SKM-1 treated with dmso at 0.1 percent for 144 hours (cell line): ENCODE measurements around the gene CELA1.

Source experiments
- DNase-seq: peaks from one replicate; lab custom pipeline; 2025; ENCODE audit not compliant: unreplicated experiment; lab: John Stamatoyannopoulos, UW

CELA1 gene

GRCh38 chr12:51374856-51375255 is 28.4 kb upstream of the CELA1 start:
- no peak for DNase-seq

DNA sequence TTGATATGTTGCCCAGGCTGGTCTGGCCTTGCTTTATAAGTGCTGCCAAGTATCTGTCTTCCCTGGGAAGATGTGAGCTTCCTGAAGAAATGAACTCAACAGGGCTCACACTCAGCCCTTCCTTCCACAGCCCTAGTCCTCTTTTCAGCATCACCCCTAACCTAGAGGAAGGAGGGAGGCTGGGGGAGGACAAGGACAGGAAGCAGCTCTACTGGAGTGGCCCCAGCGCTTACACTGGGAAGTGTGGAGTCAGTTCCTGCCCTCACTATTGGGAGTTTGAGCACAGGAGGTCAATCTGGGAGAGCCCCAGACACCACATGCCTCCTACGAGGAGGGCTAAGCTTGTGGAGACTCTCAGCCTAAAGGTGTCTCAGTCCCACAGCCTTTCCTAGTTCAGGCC is 27.9 kb upstream of the CELA1 start:
- DNase-seq = no peak

DNA sequence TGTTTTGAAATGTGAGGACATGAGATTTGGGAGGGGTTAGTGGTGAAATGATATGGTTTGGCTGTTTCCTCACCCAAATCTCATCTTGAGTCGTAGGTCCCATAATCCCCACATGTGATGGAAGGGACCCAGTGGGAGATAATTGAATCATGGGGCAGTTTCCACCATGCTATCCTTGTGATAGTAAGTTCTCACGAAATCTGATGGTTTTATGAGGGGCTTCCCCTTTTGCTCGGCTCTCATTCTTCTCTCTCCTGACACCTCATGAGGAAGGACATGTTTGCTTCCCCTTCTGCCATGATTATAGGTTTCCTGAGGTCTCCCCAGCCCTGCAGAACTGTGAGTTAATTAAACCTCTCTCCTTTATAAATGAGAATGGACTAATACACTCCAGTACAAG is 26.7 kb upstream of the CELA1 start:
- no peak for DNase-seq

GRCh38 chr12:51372021-51372420 is 25.5 kb upstream of the CELA1 start:
- no peak for DNase-seq

GRCh38 chr12:51371295-51371953 is 24.9 kb upstream of the CELA1 start:
- no peak for DNase-seq

DNA sequence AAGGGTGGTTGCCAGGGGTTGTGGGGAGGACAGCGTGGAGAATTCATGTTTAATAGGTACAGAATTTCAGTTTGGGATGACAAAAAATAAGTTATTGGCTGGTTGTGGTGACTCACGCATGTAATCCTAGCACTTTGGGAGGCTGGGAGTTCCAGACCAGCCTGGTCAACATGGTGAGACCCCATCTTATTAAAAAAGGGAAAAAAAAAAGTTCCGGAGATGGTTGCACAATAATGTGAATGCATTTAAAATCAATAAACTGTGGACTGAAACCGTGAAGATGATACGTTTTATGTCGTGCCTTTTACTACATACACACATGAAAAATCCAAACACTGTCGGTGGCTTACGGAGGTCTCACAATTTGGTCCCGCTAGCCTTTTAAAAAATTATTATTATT is 24.2 kb upstream of the CELA1 start:
- no peak for DNase-seq

DNA sequence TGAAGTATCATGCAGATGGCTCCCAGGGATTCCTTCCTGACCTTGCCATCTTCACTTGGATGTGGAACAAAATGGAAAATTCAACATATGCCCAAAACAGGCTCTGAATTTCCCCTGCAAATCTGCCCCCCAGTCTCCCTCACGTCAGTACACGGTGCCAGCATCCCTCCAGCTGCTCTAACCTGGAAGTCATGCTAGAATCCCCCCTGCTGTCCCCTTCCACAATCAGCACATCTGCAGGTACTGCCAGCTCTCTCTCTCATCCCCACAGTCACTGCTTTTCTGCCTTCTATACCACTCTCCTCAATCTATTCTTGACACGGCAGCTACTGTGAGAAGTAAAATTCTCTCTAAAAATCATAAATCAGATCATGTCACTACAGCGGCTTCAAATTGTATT is 23.1 kb upstream of the CELA1 start:
- no peak for DNase-seq

- peak; percentile 69 for DNase-seq
Measured at GRCh38 chr12:51368640-51369517, 22.4 kb upstream of the CELA1 start.

DNA sequence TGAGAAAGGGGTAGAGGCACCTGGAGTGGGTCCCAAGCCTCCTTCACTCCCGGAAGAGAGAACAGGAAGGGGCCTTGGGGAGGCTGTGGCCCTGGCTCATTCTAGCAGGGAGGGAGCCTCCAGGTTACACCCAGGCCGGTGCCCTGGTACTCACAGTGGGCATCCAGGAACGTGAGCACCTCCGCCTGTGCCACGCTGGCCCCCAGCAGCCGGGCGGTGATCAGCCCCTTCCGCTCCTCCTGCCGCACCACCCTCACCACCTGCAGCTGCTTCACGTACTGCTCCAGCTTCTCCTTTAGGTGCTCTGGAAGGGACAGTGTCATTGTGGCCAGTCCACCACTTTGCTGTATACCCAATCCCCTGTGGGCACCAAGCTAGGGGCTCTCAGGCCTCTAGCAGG is 18.8 kb upstream of the CELA1 start:
- DNase-seq = no peak

GRCh38 chr12:51364001-51364400 is 17.5 kb upstream of the CELA1 start:
- no peak for DNase-seq

DNA sequence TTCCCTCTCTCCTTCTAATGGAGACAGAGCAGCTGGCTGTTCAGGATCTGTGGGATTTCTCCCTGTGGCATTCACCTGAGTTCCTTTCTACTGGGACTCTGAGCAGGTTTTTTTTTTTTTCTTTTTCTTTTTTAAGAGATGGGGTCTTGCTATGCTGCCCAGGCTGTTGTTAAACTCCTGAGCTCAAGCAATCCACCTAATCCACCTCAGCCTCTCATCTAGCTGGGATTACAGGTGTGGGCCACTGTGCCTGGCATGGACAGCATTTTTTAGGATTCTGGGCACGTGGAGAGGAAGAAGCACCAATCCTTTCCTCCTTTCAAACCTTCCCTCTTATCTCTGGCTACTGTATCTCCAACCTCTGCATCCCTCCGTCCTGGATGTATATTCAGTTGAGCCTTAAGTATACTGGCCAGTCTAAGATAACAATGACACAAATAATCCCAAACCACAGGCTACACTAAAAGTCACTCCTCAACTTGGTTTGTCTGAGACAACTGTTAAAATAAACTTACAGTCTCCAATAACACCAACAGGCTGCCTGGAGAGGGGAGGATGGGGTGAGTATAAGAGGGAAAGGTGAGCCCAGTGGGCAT is 16.4 kb upstream of the CELA1 start:
- no peak for DNase-seq

DNA sequence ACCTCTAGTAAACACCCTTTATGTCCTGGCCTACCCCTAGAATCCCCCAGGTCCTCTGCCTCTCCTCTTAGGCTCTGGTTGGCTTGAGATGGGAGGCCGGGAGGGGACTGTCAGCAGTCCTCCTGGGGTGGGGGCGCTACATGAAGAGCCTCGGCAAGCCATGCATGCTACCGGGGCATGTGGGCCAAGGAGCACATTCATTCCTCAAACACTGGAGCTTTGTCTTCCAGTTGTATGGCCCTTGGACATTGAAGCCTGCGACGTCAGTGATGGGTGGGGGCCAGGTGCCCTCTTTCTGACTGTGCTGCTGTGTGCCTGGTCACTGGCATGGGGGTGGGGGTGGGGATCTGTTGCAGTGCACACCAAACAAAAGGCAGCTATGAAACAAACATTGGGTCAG is 15.8 kb upstream of the CELA1 start:
- DNase-seq = no peak

DNA sequence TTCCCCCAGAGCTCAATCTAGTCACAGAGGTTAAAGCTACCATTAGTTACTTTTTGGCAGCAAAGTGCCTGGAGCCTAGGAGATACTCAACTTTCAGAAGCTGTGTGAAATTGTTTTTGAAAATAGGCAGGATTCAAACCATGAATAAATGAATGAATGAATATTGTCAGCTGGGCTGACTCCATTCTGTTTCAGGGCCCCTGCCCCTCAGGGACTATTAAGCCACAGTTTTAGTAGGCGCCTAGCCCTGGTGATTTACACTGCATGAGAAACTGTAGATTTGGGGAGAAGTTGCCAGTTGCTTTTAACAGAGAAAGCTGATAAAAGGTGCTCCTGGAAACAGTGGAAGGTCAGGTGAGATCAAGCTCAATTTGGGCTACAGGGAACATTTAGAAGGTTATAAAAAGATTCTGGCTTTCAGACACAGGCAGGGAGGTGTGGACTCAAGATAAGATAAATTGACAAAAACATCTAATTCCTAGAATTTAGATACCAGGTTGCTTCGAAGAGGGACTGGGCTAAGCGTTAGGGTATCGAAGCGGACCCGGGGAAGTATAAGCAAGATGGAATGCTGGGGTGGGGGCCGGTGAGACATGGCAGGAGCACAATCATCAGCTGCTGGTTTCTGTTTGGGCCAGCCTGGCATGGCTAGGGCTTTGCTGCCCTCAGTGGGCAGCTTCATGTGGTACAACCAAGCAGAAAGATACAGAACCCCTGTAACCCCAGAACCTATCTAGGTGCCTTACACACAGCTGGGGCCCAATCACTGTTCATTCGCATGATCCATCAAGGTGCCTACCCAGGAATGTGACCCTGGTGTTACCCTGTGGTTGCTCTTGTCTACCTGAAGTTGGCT is 14.9 kb upstream of the CELA1 start:
- no peak for DNase-seq

DNA sequence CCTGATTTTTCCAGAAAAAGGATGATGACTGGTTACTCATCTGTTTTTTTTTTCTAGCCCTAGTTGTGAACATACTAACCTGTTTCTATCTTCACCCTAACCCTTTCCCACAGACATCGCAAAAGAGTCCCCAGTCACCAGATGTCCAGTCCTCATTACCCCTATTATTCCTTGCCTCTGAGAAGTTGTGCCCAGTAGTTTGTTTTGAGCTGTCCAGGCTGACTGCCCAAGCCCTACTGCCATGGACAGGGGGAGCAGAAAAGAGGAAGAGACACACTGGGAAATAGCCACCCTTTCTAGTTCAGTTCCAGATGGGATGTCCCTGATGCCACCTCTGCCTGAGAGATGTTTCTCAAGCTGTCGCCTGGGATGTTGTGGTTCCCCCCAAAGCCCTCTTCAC is 13.8 kb upstream of the CELA1 start:
- DNase-seq = no peak

GRCh38 chr12:51359851-51360250 is 13.4 kb upstream of the CELA1 start:
- no peak for DNase-seq

DNA sequence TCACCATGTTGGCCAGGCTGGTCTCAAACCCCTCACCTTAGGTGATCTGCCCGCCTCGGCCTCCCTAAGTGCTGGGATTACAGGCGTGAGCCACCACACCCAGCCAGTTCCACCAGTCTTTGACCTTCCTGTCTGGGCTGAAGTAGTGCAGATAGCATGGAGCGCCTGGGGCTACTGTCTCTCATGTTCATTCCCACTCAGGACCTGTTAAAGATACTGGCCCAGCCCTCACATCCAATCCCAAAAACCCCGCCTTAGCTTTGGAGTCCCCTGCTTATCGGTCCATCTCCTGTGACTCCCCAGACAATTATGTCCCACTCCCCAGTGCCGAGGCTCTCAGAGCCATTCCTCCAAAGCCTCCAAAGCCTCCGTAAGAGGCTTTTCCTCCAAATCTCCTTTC is 12.0 kb upstream of the CELA1 start:
- DNase-seq = no peak

GRCh38 chr12:51357374-51358047 is 11.0 kb upstream of the CELA1 start:
- no peak for DNase-seq

DNA sequence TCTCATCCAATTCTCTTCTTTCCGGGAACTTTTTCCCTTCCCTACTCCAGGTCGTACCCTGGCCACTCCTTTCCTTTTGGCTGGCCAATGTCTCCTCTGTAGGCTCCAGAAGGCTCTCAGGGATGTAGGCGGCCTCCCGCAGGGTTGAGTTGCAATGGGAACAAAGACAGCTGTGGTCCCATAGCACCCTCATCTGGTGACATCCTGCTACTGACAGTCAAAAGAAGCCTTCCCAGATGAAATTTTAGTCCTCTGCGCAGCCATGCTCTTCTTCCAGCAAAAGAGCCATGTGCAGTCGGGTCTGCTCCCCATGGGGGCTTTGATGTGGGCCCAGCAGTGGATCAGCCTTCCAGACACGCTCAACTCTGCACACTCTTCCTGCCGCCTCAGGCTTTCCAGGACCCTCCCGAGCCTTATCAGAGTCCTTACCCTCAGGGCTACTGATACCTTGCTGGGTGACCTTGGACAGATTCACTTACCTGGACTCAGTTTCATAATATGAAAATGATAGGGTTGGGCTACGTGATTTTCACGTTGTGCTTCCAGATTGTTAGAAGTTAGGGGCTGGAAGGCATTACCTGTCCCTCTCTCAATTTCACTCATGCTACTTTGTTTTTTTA is 5.5 kb upstream of the CELA1 start:
- DNase-seq = peak; percentile 24

DNA sequence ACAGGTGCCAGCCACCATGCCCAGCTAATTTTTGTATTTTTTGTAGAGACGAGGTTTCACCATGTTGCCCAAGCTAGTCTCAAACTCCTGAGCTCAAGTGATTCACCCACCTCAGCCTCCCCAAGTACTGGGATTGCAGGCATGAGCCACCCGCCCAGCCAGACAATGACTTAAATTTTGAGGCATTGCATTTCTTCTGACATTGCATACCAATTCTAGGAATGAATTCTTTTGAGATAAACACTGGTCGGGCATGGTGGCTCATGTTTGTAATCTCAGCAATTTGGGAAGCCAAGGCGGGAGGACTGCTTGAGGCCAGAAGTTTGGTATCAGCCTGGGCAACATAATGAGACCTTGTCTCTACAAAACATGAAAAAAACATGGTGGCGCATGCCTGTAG is 2.5 kb upstream of the CELA1 start:
- DNase-seq = no peak

- DNase-seq = no peak
Measured at GRCh38 chr12:51348116-51348515, 1.6 kb upstream of the CELA1 start.
